Activated CD8-positive, alpha-beta memory T cell treated with anti-CD3 and anti-CD28 coated beads, Interleukin-2, amount 50 U/mL, for 24 hours (primary cell): ENCODE results near the gene GRWD1.
"Not testable (repeated sequence)": the region's sequence is repeated elsewhere in the genome, so short reads cannot be mapped to it uniquely, and the experiment has no call there.

Experiments
- DNase-seq: peaks from one replicate; pipeline ENCODE4 v3.0.0-alpha.2; 2020; ENCODE audit errors: extremely low read depth

The GRWD1 gene

DNA sequence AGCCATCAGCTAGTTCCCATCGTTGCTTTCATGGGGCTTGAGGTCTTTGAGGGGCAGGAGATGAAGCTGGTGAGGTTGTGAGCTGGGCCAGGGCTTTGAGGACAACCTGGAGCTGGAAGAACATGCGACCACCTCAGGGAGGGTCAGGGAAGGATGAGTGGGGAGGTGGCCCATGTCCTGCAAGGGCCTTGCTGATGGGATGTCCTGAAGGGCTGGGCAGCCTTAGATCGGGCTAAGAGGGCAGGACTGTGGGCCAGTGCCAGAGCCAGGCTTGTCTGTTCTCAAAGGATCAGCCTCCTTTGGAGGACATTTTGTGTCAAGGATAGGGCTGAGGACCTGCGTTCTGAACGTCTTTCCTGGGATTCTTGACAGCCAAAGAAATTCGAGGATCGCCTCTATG lies 33.9 kb downstream of the GRWD1 start:
- DNase-seq, result no peak

GRCh38 chr19:48480183-48480557 lies 34.4 kb downstream of the GRWD1 start:
- no peak for DNase-seq

GRCh38 chr19:48480558-48481500 lies 35.0 kb downstream of the GRWD1 start:
- DNase-seq, result no peak

DNA sequence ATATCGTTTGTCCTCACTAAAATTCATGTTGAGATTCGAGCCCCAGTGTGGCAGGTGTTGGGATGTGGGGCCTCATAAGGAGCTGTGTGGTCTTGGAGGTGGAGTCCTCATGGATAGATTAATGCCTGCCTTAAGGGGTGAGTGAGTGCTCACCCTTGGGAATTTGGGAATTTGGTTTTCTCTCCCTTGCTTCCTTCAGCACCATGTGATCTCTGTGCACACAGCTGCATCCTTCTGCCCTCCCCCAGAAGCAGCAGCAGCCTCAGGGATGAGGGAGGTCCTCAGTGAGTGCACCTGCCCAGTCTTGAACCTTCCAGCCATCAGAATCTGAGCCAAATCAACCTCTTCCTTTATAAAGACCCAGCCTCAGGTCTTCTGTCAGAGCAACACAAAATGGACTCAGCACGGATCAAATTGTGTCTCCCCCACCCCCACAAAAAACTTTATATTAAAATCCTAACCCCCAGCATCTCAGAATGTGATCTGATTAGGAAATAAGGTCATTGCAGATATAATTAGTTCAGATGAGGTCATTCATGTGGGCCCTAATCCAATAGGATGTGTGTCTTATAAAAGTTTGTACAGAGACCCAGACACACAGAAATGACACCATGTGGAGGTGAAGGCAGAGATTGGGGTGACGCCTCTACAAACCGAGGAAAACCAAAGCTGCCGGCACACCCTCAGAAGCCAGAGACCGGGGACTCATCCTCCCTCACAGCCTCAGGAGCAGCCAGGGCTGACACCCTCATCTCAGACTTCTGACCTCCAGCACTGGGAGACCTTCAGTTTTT lies 36.3 kb downstream of the GRWD1 start:
- DNase-seq, result no peak

DNA sequence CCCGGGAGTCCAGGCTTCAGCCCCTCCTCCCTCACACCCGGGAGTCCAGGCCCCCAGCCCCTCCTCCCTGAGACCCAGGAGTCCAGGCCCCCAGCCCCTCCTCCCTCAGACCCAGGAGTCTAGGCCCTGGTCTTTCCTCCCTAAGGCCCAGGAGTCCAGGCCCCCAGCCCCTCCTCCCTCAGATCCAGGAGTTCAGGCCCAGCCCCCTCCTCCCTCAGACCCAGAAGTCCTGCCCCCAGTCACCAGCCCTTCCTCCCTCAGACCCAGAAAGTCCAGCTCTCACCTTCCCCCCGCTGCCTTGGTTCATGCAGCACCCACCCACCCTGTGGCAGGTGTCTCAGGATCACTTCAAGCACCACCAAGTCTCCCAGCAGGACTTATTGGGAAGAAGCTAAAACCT lies 37.5 kb downstream of the GRWD1 start:
- no peak for DNase-seq

GRCh38 chr19:48484247-48484893 lies 38.6 kb downstream of the GRWD1 start:
- no peak for DNase-seq

GRCh38 chr19:48484931-48485612 lies 39.3 kb downstream of the GRWD1 start:
- DNase-seq, result no peak

GRCh38 chr19:48486706-48487105 lies 40.9 kb downstream of the GRWD1 start:
- not testable (repeated sequence) for DNase-seq

DNA sequence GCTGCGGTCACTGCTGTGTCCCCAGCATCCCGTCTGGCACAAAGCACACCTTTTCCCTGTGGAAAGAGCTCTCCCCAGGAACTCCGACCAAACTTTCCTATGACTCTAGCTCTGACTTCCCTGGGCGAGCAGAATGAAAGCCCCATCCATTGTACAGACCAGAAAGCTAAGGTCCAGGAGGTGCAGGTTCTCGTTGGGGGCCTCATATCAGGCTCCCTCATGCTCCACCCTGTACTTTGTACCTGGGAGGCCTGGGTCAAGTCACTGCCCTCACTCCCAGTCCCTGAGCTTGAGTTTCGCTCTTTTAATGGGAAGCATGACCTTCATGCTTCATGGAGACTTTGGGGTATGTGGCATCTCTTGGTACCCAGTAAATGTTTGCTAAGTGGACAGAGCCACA lies 41.8 kb downstream of the GRWD1 start:
- no peak for DNase-seq

GRCh38 chr19:48487948-48488347 lies 42.2 kb downstream of the GRWD1 start:
- DNase-seq, result no peak

DNA sequence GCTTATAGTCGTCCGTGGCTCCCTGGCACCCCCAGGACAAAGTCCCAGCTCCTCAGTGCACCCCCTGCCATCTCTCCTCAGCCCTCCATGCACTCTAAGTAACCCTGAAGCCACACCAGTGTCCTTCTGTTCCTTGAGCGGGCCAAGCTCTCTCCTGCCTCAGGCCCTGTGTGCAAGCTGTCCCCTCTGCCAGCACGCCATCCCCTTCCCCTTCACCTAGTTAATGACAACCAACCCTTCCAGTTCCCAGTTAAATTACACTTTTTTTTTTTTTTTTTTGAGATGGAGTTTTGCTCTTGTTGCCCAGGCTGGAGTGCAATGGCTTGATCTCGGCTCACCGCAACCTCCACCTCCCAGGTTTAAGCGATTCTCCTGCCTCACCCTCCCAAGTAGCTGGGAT lies 42.7 kb downstream of the GRWD1 start:
- not testable (repeated sequence) for DNase-seq

DNA sequence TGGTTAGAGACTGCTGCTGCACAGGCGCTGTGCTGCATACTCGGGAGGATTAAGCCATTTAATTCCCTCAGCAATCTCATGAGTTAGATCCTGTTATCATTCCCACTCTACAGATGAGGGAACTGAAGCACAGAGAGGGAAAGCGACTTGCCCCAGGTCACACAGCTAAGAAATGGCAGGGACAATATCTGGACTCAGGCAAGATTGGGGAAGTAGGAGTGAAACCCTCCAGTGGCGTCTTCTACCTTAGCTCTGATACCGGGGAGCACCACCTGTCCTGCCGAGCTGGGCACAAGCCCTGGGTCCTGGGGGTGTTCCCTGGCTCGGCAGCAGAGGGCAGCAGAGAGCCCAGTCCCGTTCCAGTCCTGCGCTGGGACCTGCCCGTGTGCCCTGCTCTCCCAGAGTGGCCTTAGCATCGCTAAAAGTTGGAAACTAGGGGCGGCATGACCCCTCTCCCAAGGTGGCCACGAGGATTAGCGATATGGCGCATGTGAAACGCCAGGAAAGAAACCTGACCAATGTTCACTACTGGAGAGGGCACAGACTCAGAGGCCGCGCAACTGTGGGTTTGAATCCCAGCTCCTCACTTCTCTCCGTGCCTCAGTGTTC lies 43.9 kb downstream of the GRWD1 start:
- DNase-seq, result no peak

DNA sequence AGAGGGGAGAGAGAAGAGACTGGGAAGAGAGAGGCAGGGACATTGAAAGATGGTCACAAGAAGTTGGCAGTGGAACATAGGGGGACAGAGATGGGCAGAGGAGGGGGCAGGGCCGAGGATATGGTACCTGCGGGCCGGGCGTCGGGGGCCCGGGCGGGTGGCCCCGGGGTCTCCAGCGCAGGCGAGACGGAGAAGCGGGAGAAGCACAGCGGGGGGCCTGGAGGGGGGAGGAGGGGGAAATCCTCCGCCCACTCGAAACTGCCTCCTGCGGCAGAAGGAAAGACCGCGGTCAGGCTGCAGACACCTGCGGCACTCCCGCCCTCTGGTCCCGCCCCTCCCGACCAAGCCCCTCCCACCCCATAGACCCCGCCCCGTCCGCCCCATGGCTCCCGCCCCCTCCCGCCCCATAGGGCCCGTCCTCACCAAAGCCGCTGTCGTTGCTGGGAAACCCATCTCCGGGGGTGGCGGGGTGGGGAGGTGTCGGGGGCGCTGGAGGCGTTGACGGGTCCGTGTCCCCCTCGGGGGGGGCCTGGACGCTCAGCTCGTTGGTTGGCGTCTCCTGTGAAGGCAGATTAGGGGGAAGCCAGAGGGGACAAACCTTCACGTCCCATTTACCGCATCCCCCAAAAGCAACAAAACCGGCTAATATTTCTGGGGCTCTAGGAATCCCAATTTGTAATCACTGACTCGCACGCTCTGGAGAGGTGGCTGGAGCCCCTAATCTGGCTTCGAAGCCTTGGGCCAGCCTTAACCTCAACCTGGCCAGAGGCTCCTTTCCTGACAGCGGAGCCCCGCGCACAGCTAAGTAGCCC lies 45.4 kb downstream of the GRWD1 start:
- DNase-seq, result no peak

DNA sequence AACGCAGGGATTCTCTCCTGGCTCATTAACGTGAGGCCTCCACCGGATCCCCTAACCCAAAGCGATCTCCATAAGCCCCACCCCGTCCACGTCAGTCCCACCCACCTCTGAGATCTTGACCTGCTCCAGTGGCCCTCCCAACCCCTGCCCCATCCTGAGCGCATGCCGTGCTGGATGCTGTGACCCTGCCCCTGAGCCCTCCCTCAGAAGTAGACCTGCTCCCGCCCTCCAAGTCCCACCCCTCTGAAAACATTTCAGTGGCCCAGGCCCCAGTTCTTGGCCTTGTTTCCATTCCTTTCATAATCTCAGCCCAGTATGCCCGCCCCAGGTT lies 46.0 kb downstream of the GRWD1 start:
- DNase-seq, result no peak

- no peak for DNase-seq
Observed at GRCh38 chr19:48492925-48493717, 47.3 kb downstream of the GRWD1 start.

GRCh38 chr19:48493718-48494401 lies 48.1 kb downstream of the GRWD1 start:
- no peak for DNase-seq

DNA sequence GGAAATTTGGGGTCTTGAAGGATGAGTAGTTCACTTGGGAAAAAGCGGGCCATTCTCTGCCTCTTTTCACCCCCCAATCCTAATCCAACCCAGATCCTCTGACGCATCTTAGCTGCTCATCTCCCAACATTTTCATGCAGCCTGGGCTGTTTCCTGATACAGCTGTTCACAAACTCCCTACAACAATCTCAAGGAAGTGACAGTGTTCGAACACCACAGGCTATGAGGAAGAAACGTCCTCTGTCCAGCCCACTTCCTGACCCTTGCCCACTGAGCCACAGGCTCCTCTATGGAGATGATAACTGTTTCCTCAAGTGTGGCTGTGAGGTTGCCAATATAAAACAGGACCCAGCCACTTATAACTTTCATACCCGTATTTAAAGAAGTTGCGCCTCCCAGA lies 49.6 kb downstream of the GRWD1 start:
- no peak for DNase-seq

GRCh38 chr19:48496959-48497727 lies 51.4 kb downstream of the GRWD1 start:
- no peak for DNase-seq
